Trophoblast cell (in vitro differentiated cells and primary cell): ENCODE data around the gene DCC.

Experiments used
- DNase-seq, 2 donors: peaks; one replicate each; pipeline ENCODE4 v3.0.0-alpha.2; 2016
- H2AFZ ChIP-seq: 2 replicates; pipeline ENCODE4 v1.6.1; 2013; ENCODE audit warnings: low read length, moderate library complexity, mild to moderate bottlenecking; ENCODE audit not compliant: insufficient read depth, poor library complexity
- H2AK5ac ChIP-seq: 2 replicates; pipeline ENCODE4 v1.6.1; 2013; ENCODE audit warnings: mild to moderate bottlenecking, low read length
- H2BK120ac ChIP-seq: 2 replicates; pipeline ENCODE4 v1.6.1; 2013; ENCODE audit warnings: low read length, mild to moderate bottlenecking, moderate library complexity; ENCODE audit not compliant: insufficient read depth, poor library complexity
- H2BK12ac ChIP-seq: 2 replicates; pipeline ENCODE4 v1.6.1; 2013; ENCODE audit warnings: mild to moderate bottlenecking, low read length, moderate library complexity
- H2BK5ac ChIP-seq: 2 replicates; pipeline ENCODE4 v1.6.1; 2013; ENCODE audit warnings: low read length, low read depth, moderate library complexity, mild to moderate bottlenecking; ENCODE audit not compliant: poor library complexity
- H3K14ac ChIP-seq: 2 replicates; pipeline ENCODE4 v1.6.1; 2013; ENCODE audit warnings: mild to moderate bottlenecking, low read length
- H3K18ac ChIP-seq: 2 replicates; pipeline ENCODE4 v1.6.1; 2013; ENCODE audit warnings: mild to moderate bottlenecking, low read length
- H3K23ac ChIP-seq: 2 replicates; pipeline ENCODE4 v1.6.1; 2013; ENCODE audit warnings: low read length
- H3K27ac ChIP-seq: 2 replicates; pipeline ENCODE4 v1.5.1; 2013; ENCODE audit warnings: low read depth, mild to moderate bottlenecking, inconsistent platforms, low read length, moderate library complexity
- H3K27me3 ChIP-seq: 2 replicates; pipeline ENCODE4 v1.6.1; 2013; ENCODE audit warnings: inconsistent platforms, mild to moderate bottlenecking, low read length, moderate library complexity; ENCODE audit not compliant: insufficient read depth
- H3K36me3 ChIP-seq, 2 experiments: 1 replicate in 1 of 2; 2 replicates in 1 of 2; pipeline ENCODE4 v1.6.1; 2013; ENCODE audit warnings: low read length in 2 of 2, mild to moderate bottlenecking in 2 of 2, moderate library complexity in 1 of 2; ENCODE audit not compliant: insufficient read depth in 2 of 2, control insufficient read depth in 1 of 2
- H3K4ac ChIP-seq: 2 replicates; pipeline ENCODE4 v1.6.1; 2013; ENCODE audit warnings: low read depth, mild to moderate bottlenecking, low read length, moderate library complexity
- H3K4me1 ChIP-seq, 2 experiments: 1 replicate in 1 of 2; 2 replicates in 1 of 2; pipeline ENCODE4 v1.6.1; 2013; ENCODE audit warnings: low read length in 2 of 2, mild to moderate bottlenecking in 2 of 2, moderate library complexity in 1 of 2; ENCODE audit not compliant: insufficient read depth in 2 of 2, control insufficient read depth in 1 of 2
- H3K4me2 ChIP-seq: 2 replicates; pipeline ENCODE4 v1.6.1; 2013; ENCODE audit warnings: inconsistent platforms, mild to moderate bottlenecking, low read length, moderate library complexity
- H3K4me3 ChIP-seq: 2 replicates; pipeline ENCODE4 v1.5.1; 2013; ENCODE audit warnings: mild to moderate bottlenecking, low read depth, low read length, inconsistent platforms
- H3K79me1 ChIP-seq: one replicate; pipeline ENCODE4 v1.6.1; 2013; ENCODE audit warnings: low read length
- H3K79me2 ChIP-seq: 2 replicates; pipeline ENCODE4 v1.6.1; 2013; ENCODE audit warnings: low read length, mild to moderate bottlenecking; ENCODE audit not compliant: control insufficient read depth, insufficient read depth, poor library complexity
- H3K9ac ChIP-seq: 2 replicates; pipeline ENCODE4 v1.6.1; 2013; ENCODE audit warnings: mild to moderate bottlenecking, low read length
- H3K9me3 ChIP-seq: 2 replicates; pipeline ENCODE4 v1.6.1; 2013; ENCODE audit warnings: low read depth, mild to moderate bottlenecking, control low read depth, inconsistent platforms, low read length; ENCODE audit not compliant: insufficient read depth
- H4K12ac ChIP-seq: 2 replicates; pipeline ENCODE4 v1.6.1; 2013; ENCODE audit warnings: low read depth, mild to moderate bottlenecking, low read length, moderate library complexity
- H4K8ac ChIP-seq: 2 replicates; pipeline ENCODE4 v1.6.1; 2013; ENCODE audit warnings: low read depth, mild to moderate bottlenecking, low read length, moderate library complexity
- H4K91ac ChIP-seq: one replicate; pipeline ENCODE4 v1.6.1; 2013; ENCODE audit warnings: low read depth, mild to moderate bottlenecking, low read length, moderate library complexity
- WGBS: extraction: QIAGEN DNeasy Blood & Tissue Kit; methylation state at CpG from one replicate; pipeline ENCODE4 v1.1.7; 2013; ENCODE audit warnings: missing lambda C conversion rate; ENCODE audit not compliant: insufficient read length, insufficient coverage; ENCODE audit errors: extremely low coverage; 5-methylcytosine and 5-hydroxymethylcytosine counted together

DCC gene

DNA sequence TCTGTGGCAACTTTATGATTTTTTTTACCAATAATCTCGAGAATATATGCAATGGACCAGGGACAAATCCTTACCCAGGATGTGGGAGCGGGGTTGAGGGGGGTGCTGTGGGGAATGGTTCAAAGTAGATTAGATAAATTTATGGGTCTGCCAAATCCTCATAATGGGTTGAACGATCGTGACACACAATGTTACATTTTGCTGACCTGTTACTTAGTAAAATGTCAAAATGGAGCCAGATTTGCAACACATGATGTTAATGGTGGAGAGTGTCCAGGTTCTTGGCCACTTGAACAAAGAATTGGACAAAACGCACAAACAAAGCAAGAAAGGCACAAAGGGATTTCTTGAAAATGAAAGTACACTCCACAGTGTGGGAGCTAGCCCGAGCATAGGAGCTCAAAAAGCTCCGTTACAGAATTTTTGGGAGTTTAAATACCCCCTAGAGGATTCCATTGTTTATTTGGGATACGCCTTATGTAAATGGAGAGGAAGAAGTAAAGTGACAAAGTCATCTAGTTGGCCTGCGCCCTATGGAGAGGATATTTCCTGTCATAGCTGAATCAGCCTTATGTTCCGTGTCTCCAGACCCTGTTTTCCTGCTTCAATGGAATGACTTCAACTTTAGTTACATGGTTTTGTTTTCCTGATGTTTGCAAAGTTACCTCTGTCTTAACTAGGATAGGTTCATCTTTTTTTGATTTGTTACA, 776.0 kb downstream of the DCC start:
- no peak overlapping the region for H2AK5ac ChIP-seq
- H3K4me3 ChIP-seq, result no peak overlapping the region
- H2BK120ac ChIP-seq, result no peak overlapping the region
- H3K23ac ChIP-seq, result no peak overlapping the region
- no peak overlapping the region for H3K9ac ChIP-seq
- H3K27me3 ChIP-seq, result no peaks in the 10 kb centered on the region
- no CpG with 5 or more reads among the region's 10 CpGs for WGBS
- no peak overlapping the region for H4K91ac ChIP-seq
- no peaks in the 10 kb centered on the region for H3K4me1 ChIP-seq
- H2AFZ ChIP-seq, result no peak overlapping the region
- no peaks in the 10 kb centered on the region for H3K79me1 ChIP-seq
- no peak overlapping the region for H2BK12ac ChIP-seq
- H3K18ac ChIP-seq, result no peak overlapping the region
- no peak overlapping the region for H3K27ac ChIP-seq
- H3K4me2 ChIP-seq, result no peak overlapping the region
- no peaks in the 10 kb centered on the region for H3K79me2 ChIP-seq
- H2BK5ac ChIP-seq, result no peak overlapping the region
- no peak overlapping the region for H3K4ac ChIP-seq
- no peak overlapping the region for H4K8ac ChIP-seq
- no peak overlapping the region for H3K14ac ChIP-seq
- no peaks in the 10 kb centered on the region for H3K9me3 ChIP-seq
- H3K36me3 ChIP-seq, result no peaks in the 10 kb centered on the region
- no peak overlapping the region for H4K12ac ChIP-seq
- DNase-seq, result no peak

DNA sequence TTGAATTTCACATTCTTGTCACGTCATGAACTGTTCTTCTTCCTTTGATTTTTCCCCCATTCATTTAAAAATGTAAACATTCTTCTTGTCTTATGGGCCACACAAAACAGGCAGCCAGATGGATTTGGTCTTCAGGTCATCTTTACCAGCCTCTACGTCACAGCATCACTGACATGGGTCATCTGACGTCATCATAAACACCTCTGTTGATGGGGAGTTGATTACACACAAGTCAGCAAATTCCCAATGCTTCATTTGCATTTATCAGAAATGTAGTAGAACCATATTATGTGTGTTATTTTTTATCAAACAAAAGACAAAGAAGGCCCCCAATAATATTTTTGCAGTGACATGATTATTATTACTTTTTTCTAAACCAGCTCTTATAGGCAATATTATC, 777.9 kb downstream of the DCC start:
- H3K18ac ChIP-seq, result no peak overlapping the region
- no peak for DNase-seq
- H2AK5ac ChIP-seq, result no peak overlapping the region
- no peak overlapping the region for H2BK120ac ChIP-seq
- no peak overlapping the region for H4K12ac ChIP-seq
- H3K36me3 ChIP-seq, result no peaks in the 10 kb centered on the region
- no peak overlapping the region for H3K4ac ChIP-seq
- no peaks in the 10 kb centered on the region for H3K4me1 ChIP-seq
- H3K4me3 ChIP-seq, result no peak overlapping the region
- H4K91ac ChIP-seq, result no peak overlapping the region
- no peaks in the 10 kb centered on the region for H3K27me3 ChIP-seq
- no peaks in the 10 kb centered on the region for H3K79me2 ChIP-seq
- H3K4me2 ChIP-seq, result no peak overlapping the region
- no peak overlapping the region for H3K9ac ChIP-seq
- WGBS, result no CpG with 5 or more reads among the region's 3 CpGs
- no peak overlapping the region for H3K27ac ChIP-seq
- H2BK5ac ChIP-seq, result no peak overlapping the region
- H4K8ac ChIP-seq, result no peak overlapping the region
- H3K14ac ChIP-seq, result no peak overlapping the region
- no peaks in the 10 kb centered on the region for H3K9me3 ChIP-seq
- no peak overlapping the region for H2AFZ ChIP-seq
- H3K23ac ChIP-seq, result no peak overlapping the region
- no peak overlapping the region for H2BK12ac ChIP-seq
- H3K79me1 ChIP-seq, result no peaks in the 10 kb centered on the region

DNA sequence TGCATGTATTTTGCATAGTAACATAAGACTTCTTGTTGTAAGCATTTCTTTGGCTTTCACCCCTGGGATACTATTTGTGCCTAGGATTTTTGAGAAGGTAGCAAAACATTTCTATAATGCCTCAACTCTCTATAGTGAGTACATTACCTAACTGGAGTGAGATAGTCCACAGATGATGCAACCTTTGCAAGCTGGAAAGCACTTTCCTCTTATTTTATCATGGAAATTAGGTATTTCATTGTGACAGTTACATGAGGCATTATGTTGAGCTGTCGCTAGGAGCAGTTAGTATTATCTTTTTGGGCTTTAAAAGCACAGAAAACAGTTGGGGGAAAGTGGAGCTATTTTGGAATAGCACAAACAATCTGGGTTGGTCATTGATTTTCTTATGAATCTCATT, 786.2 kb downstream of the DCC start:
- Histone ChIP-seq H2AFZ (no peak overlapping the region), H3K4me3 (no peak overlapping the region), H2BK120ac (no peak overlapping the region), H3K36me3 (no peaks in the 10 kb centered on the region), H3K79me2 (no peaks in the 10 kb centered on the region), H3K4me1 (no peaks in the 10 kb centered on the region), H2AK5ac (no peak overlapping the region), H3K9me3 (no peaks in the 10 kb centered on the region), H3K23ac (no peak overlapping the region), H3K4ac (no peak overlapping the region), H4K12ac (no peak overlapping the region), H4K91ac (no peak overlapping the region), H3K27me3 (no peaks in the 10 kb centered on the region), H3K4me2 (no peak overlapping the region), H3K27ac (no peak overlapping the region), H3K79me1 (no peaks in the 10 kb centered on the region), H2BK5ac (no peak overlapping the region), H2BK12ac (no peak overlapping the region), H3K9ac (no peak overlapping the region), H4K8ac (no peak overlapping the region), H3K18ac (no peak overlapping the region), H3K14ac (no peak overlapping the region)
- WGBS, result no CpG with 5 or more reads among the region's 1 CpG
- DNase-seq, result no peak

GRCh38 chr18:53131001-53131400, 791.0 kb downstream of the DCC start:
- no peaks in the 10 kb centered on the region for H3K4me1 ChIP-seq
- H3K79me2 ChIP-seq, result no peaks in the 10 kb centered on the region
- no peak overlapping the region for H3K9ac ChIP-seq
- no CpG with 5 or more reads among the region's 1 CpG for WGBS
- H3K27ac ChIP-seq, result no peak overlapping the region
- H3K36me3 ChIP-seq, result no peaks in the 10 kb centered on the region
- H3K23ac ChIP-seq, result no peak overlapping the region
- H2BK120ac ChIP-seq, result no peak overlapping the region
- H3K27me3 ChIP-seq, result no peaks in the 10 kb centered on the region
- no peak overlapping the region for H4K8ac ChIP-seq
- no peak overlapping the region for H2AFZ ChIP-seq
- H3K14ac ChIP-seq, result no peak overlapping the region
- no peaks in the 10 kb centered on the region for H3K9me3 ChIP-seq
- no peak overlapping the region for H2BK5ac ChIP-seq
- no peak overlapping the region for H3K4me3 ChIP-seq
- H2AK5ac ChIP-seq, result no peak overlapping the region
- H3K79me1 ChIP-seq, result no peaks in the 10 kb centered on the region
- no peak overlapping the region for H3K4me2 ChIP-seq
- no peak overlapping the region for H4K91ac ChIP-seq
- no peak overlapping the region for H3K4ac ChIP-seq
- no peak for DNase-seq
- no peak overlapping the region for H2BK12ac ChIP-seq
- no peak overlapping the region for H3K18ac ChIP-seq
- H4K12ac ChIP-seq, result no peak overlapping the region
